A549 (cell line): ENCODE data around the gene KCNN1. TPM values are rescaled to one million over a fixed set of nuclear protein-coding genes. Genes with fewer than 3 reads are reported as not detected.

Source experiments
- ATAC-seq, 2 experiments: fragments of 200-7000 bp in 1 of 2; fragments of >200 bp in 1 of 2; cut with Nextera tagmentation in 1 of 2; cut with Tn5 transposase in 1 of 2; 3 replicates each; pipeline versions ENCODE4 v1.8.0 to v1.9.1; 2018 to 2020; ENCODE audit warnings: mild to moderate bottlenecking in 1 of 2, moderate library complexity in 1 of 2
- CTCF ChIA-PET: fragments of 300-600 bp; sonication (Branson Sonifier 250); formaldehyde crosslinking; extraction: SDS; loops from one replicate; lab custom pipeline; 2021; ENCODE audit warnings: antibody characterized with exemption, inconsistent platforms; lab: Yijun Ruan, JAX
- POLR2A ChIA-PET: fragments of 350-600 bp; formaldehyde crosslinking; extraction: SDS; loops from one replicate; lab custom pipeline; 2021; ENCODE audit warnings: antibody characterized with exemption, inconsistent platforms; lab: Yijun Ruan, JAX
- DNase-seq, 2 experiments: peaks; one replicate each; pipeline versions ENCODE4 v3.0.0 to v3.0.0-alpha.2; 2011 to 2016; ENCODE audit warnings: low read depth in 1 of 2, low spot score in 1 of 2
- FAIRE-seq: peaks from 2 replicates; lab custom pipeline; 2011; peaks lifted over from hg19 to GRCh38; lab: Jason Lieb, UNC
- H3K27ac ChIP-seq, 2 experiments: fragments of >200 bp; sonication (Bioruptor Twin); formaldehyde crosslinking; 3 replicates each; pipeline ENCODE4 v1.5.1; 2016 to 2017
- H3K4me1 ChIP-seq: fragments of >200 bp; sonication (Bioruptor Twin); formaldehyde crosslinking; 3 replicates; pipeline ENCODE4 v1.6.1; 2016
- H3K4me2 ChIP-seq: fragments of >200 bp; sonication (Bioruptor Twin); formaldehyde crosslinking; 3 replicates; pipeline ENCODE4 v1.6.1; 2016
- H3K4me3 ChIP-seq: fragments of >200 bp; sonication (Bioruptor Twin); formaldehyde crosslinking; 3 replicates; pipeline ENCODE4 v1.5.1; 2016
- H3K9me3 ChIP-seq: fragments of >200 bp; sonication (Bioruptor Twin); formaldehyde crosslinking; 3 replicates; pipeline ENCODE4 v1.6.1; 2016
- BHLHE40 ChIP-seq: IDR thresholded peaks from 2 replicates; pipeline ENCODE4 v1.6.1; 2012; ENCODE audit warnings: low read depth, low read length, inconsistent platforms
- CBX2 ChIP-seq: fragments of 200-600 bp; sonication (generic); IDR thresholded peaks from 2 replicates; pipeline ENCODE4 v1.6.1; 2016; ENCODE audit warnings: low read depth, mild to moderate bottlenecking, borderline replicate concordance
- CEBPB ChIP-seq, 2 experiments: fragments of >200 bp in 1 of 2; sonication (Bioruptor Twin) in 1 of 2; formaldehyde crosslinking in 1 of 2; IDR thresholded peaks; 2 replicates each; pipeline ENCODE4 v1.6.1; 2012 to 2016
- E2F6 ChIP-seq: IDR thresholded peaks from 2 replicates; pipeline ENCODE4 v1.6.1; 2012; ENCODE audit warnings: low read depth, borderline replicate concordance
- FOSL2 ChIP-seq, 2 experiments: fragments of 450-650 bp in 1 of 2; fragments of >200 bp in 1 of 2; sonication (Bioruptor Twin) in 1 of 2; formaldehyde crosslinking; IDR thresholded peaks; 2 replicates each; pipeline versions ENCODE4 v1.5.0 to v1.6.1; 2016 to 2020; ENCODE audit warnings: mild to moderate bottlenecking in 1 of 2, moderate library complexity in 1 of 2
- FOXS1 ChIP-seq: fragments of 250-450 bp; sonication (Bioruptor Pico); IDR thresholded peaks from 2 replicates; pipeline ENCODE4 v1.5.0; 2020; ENCODE audit warnings: mild to moderate bottlenecking, moderate library complexity
- GATA3 ChIP-seq: IDR thresholded peaks from 2 replicates; pipeline ENCODE4 v1.6.1; 2012; ENCODE audit warnings: borderline replicate concordance
- HES2 ChIP-seq: fragments of >200 bp; sonication (Bioruptor Twin); formaldehyde crosslinking; IDR thresholded peaks from 2 replicates; pipeline ENCODE4 v1.6.1; 2016
- HEYL ChIP-seq: fragments of 250-450 bp; sonication (Bioruptor Pico); IDR thresholded peaks from 2 replicates; pipeline ENCODE4 v1.8.0; 2021; ENCODE audit warnings: mild to moderate bottlenecking, moderate library complexity
- HOXB13 ChIP-seq: fragments of 250-450 bp; sonication (Bioruptor Pico); IDR thresholded peaks from 2 replicates; pipeline ENCODE4 v1.5.0; 2020; ENCODE audit warnings: low read depth, mild to moderate bottlenecking, moderate library complexity
- HOXB5 ChIP-seq: fragments of 250-450 bp; sonication (Bioruptor Pico); IDR thresholded peaks from 2 replicates; pipeline ENCODE4 v1.5.0; 2020; ENCODE audit warnings: mild to moderate bottlenecking, moderate library complexity
- JUNB ChIP-seq: fragments of >200 bp; sonication (Bioruptor Twin); formaldehyde crosslinking; IDR thresholded peaks from 2 replicates; pipeline ENCODE4 v1.6.1; 2016
- MAX ChIP-seq: IDR thresholded peaks from 2 replicates; pipeline ENCODE4 v1.6.1; 2012
- MAZ ChIP-seq: fragments of 150-350 bp; IDR thresholded peaks from 2 replicates; pipeline ENCODE4 v1.6.1; 2014; ENCODE audit warnings: antibody characterized with exemption, low read depth, low read length, borderline replicate concordance
- NPAS2 ChIP-seq: fragments of 250-450 bp; sonication (Bioruptor Pico); IDR thresholded peaks from 2 replicates; pipeline ENCODE4 v1.8.0; 2022; ENCODE audit warnings: mild to moderate bottlenecking, moderate library complexity, borderline replicate concordance
- RAD21 ChIP-seq, 2 experiments: fragments of >200 bp in 1 of 2; sonication (Bioruptor Twin) in 1 of 2; formaldehyde crosslinking in 1 of 2; IDR thresholded peaks in 1 of 2; conservative IDR thresholded peaks in 1 of 2; 2 replicates in 1 of 2; 3 replicates in 1 of 2; pipeline ENCODE4 v1.6.1; 2012 to 2018; ENCODE audit warnings: inconsistent platforms in 1 of 2
- RFX5 ChIP-seq: fragments of 450-650 bp; IDR thresholded peaks from 2 replicates; pipeline ENCODE4 v1.7.1; 2014; ENCODE audit warnings: antibody characterized with exemption, mild to moderate bottlenecking, moderate library complexity
- RNF2 ChIP-seq: fragments of 200-600 bp; sonication (generic); IDR thresholded peaks from 2 replicates; pipeline ENCODE4 v1.6.1; 2016; ENCODE audit warnings: low read depth, mild to moderate bottlenecking, antibody characterized with exemption, moderate library complexity, borderline replicate concordance
- SMC3 ChIP-seq: fragments of >200 bp; sonication (Bioruptor Twin); formaldehyde crosslinking; IDR thresholded peaks from 3 replicates; pipeline ENCODE4 v1.6.1; 2018; ENCODE audit warnings: inconsistent platforms
- ZNF302 ChIP-seq: fragments of 250-450 bp; sonication (Bioruptor Pico); IDR thresholded peaks from 2 replicates; pipeline ENCODE4 v1.9.0; 2021; ENCODE audit warnings: inconsistent platforms, mild to moderate bottlenecking, moderate library complexity
- WGBS: methylation state at CpG from one replicate; pipeline ENCODE4 v1.1.6; 2017; ENCODE audit errors: missing lambda C conversion rate; 5-methylcytosine and 5-hydroxymethylcytosine counted together
- polyA plus RNA-seq, 4 experiments: library from polyadenylated mRNA; depleted of rRNA in 3 of 4; stranded (reverse); fragments of >200 nt; fragmentation: RNase III in 1 of 4; extraction: RNeasy Plus Mini Kit Qiagen cat#74134 plus additional on column Dnase treatment in 1 of 4; gene quantifications; 2 replicates in 3 of 4; 3 replicates in 1 of 4; pipeline ENCODE4 v1.2.3, GENCODE V29; 2011 to 2017
- TF ChIP-seq, protein P1 (sequence below): fragments of 250-450 bp; sonication (Bioruptor Pico); IDR thresholded peaks from 2 replicates; pipeline ENCODE4 v1.5.0; 2021; ENCODE audit warnings: mild to moderate bottlenecking, moderate library complexity, borderline replicate concordance
- TF ChIP-seq, protein P2 (sequence below): fragments of 450-650 bp; IDR thresholded peaks from 2 replicates; pipeline ENCODE4 v1.6.1; 2014; ENCODE audit warnings: antibody characterized with exemption

KCNN1 gene
- polyA plus RNA-seq, 2 of the 4 experiments (the other 2 are of a cell fraction): 0.43 to 0.85 TPM

- TF ChIP-seq, protein P1, sequence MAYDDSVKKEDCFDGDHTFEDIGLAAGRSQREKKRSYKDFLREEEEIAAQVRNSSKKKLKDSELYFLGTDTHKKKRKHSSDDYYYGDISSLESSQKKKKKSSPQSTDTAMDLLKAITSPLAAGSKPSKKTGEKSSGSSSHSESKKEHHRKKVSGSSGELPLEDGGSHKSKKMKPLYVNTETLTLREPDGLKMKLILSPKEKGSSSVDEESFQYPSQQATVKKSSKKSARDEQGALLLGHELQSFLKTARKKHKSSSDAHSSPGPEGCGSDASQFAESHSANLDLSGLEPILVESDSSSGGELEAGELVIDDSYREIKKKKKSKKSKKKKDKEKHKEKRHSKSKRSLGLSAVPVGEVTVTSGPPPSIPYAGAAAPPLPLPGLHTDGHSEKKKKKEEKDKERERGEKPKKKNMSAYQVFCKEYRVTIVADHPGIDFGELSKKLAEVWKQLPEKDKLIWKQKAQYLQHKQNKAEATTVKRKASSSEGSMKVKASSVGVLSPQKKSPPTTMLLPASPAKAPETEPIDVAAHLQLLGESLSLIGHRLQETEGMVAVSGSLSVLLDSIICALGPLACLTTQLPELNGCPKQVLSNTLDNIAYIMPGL: no peak
- TF ChIP-seq HEYL (CRISPR knock-in tag): no peak
- TF ChIP-seq BHLHE40: no peak
- TF ChIP-seq RAD21 (conservative IDR thresholded peaks at IDR 0.05 in 1 of 2, IDR thresholded peaks at IDR 0.05 in 1 of 2): no peak
- TF ChIP-seq E2F6: no peak
- TF ChIP-seq MAZ: no peak
- TF ChIP-seq ZNF302 (CRISPR knock-in tag): no peak
These were observed 40.9 kb upstream of the KCNN1 start (continued) for GRCh38 chr19:17926044-17926443.

DNA sequence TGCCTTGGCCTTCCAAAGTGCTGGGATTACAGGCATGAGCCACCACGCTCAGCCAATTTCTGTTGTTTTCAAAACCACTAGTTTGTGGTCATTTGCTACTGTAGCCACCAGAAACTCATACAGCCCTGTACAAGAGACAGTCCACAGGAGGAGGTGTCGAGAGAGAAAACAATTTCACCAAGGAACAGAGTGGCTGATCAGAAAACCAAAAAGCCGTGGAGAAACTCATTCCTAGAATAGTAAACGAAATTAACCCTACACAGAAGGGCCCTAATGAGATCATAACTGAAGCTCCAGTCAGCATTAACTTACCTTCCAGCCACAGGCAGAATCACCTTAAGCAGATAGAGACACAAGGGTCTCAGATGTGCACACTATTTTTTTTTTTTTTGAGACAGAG, 37.9 kb upstream of the KCNN1 start:
- H3K4me3 ChIP-seq: no peak overlapping the region
- DNase-seq (no peak), ATAC-seq (no peak), FAIRE-seq (no peak)
- no peak overlapping the region for H3K4me2 ChIP-seq
- WGBS: 51% methylated on average over 3 of the region's 4 CpGs
- ChIA-PET POLR2A (no interaction called here), CTCF (interaction anchor here (1.0 to 12.4 kb wide), 5 partner anchors 9 to 73 kb away, joined by 3 to 295 read pairs (median 7); partner anchors contain the start of genes RPL18A and SLC5A5)
- no peaks in the 10 kb centered on the region for H3K9me3 ChIP-seq
- no peak for TF ChIP-seq CBX2
- TF ChIP-seq HOXB13 (CRISPR knock-in tag): no peak
- no peak for TF ChIP-seq FOXS1 (CRISPR knock-in tag)
- no peak for TF ChIP-seq FOSL2 (IDR thresholded peaks at IDR 0.05)
- no peak for TF ChIP-seq FOSL2 (CRISPR knock-in tag; IDR thresholded peaks at IDR 0.05)
- TF ChIP-seq HES2: no peak
- TF ChIP-seq, protein P2, sequence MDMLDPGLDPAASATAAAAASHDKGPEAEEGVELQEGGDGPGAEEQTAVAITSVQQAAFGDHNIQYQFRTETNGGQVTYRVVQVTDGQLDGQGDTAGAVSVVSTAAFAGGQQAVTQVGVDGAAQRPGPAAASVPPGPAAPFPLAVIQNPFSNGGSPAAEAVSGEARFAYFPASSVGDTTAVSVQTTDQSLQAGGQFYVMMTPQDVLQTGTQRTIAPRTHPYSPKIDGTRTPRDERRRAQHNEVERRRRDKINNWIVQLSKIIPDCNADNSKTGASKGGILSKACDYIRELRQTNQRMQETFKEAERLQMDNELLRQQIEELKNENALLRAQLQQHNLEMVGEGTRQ: no peak
- no peak for TF ChIP-seq MAX
- TF ChIP-seq CEBPB (IDR thresholded peaks at IDR 0.05): no peak
- TF ChIP-seq RNF2: no peak
- no peak for TF ChIP-seq JUNB
- no peak for TF ChIP-seq NPAS2 (CRISPR knock-in tag)
- no peak for TF ChIP-seq RFX5
- no peak for TF ChIP-seq ZNF302 (CRISPR knock-in tag)
- no peak for TF ChIP-seq SMC3
- TF ChIP-seq GATA3: no peak
- TF ChIP-seq HOXB5 (CRISPR knock-in tag): no peak
- H3K27ac ChIP-seq: no peak overlapping the region
- peaks cover 6% of the 10 kb centered on the region for H3K4me1 ChIP-seq
